Activated CD4-positive, alpha-beta T cell treated with anti-CD3 and anti-CD28 coated beads for 48 hours (primary cell): Measurements from ENCODE around the gene CAMTA1.

Experiments
- DNase-seq: peaks from one replicate; pipeline ENCODE4 v3.0.0-alpha.2; 2020

Gene CAMTA1

GRCh38 chr1:7476402-7476801 is 691.1 kb downstream of the CAMTA1 start:
- no peak for DNase-seq

- no peak for DNase-seq
Observed at GRCh38 chr1:7476861-7477547, 691.8 kb downstream of the CAMTA1 start.

- DNase-seq, result no peak
Observed at GRCh38 chr1:7477593-7477992, 692.3 kb downstream of the CAMTA1 start.

- no peak for DNase-seq
Observed at GRCh38 chr1:7478142-7478790, 693.0 kb downstream of the CAMTA1 start.

- peak; percentile 13 for DNase-seq
Observed at GRCh38 chr1:7478809-7479499, 693.7 kb downstream of the CAMTA1 start.

GRCh38 chr1:7479571-7479970 is 694.3 kb downstream of the CAMTA1 start:
- no peak for DNase-seq

GRCh38 chr1:7481194-7481593 is 695.9 kb downstream of the CAMTA1 start:
- no peak for DNase-seq

- DNase-seq, result no peak
Observed at GRCh38 chr1:7482077-7482476, 696.8 kb downstream of the CAMTA1 start.

GRCh38 chr1:7482772-7483495 is 697.7 kb downstream of the CAMTA1 start:
- no peak for DNase-seq

- no peak for DNase-seq
Observed at GRCh38 chr1:7483634-7484383, 698.6 kb downstream of the CAMTA1 start.

- no peak for DNase-seq
Observed at GRCh38 chr1:7485086-7485780, 700.0 kb downstream of the CAMTA1 start.

- DNase-seq, result no peak
Observed at GRCh38 chr1:7485826-7486225, 700.6 kb downstream of the CAMTA1 start.

GRCh38 chr1:7487766-7488474 is 702.7 kb downstream of the CAMTA1 start:
- no peak for DNase-seq

GRCh38 chr1:7488475-7488842 is 703.2 kb downstream of the CAMTA1 start:
- no peak for DNase-seq

GRCh38 chr1:7489586-7489985 is 704.3 kb downstream of the CAMTA1 start:
- DNase-seq, result no peak

- DNase-seq, result no peak
Observed at GRCh38 chr1:7490576-7490975, 705.3 kb downstream of the CAMTA1 start.

GRCh38 chr1:7491109-7491817 is 706.0 kb downstream of the CAMTA1 start:
- no peak for DNase-seq

- DNase-seq, result no peak
Observed at GRCh38 chr1:7491818-7492173, 706.5 kb downstream of the CAMTA1 start.

GRCh38 chr1:7493711-7494454 is 708.6 kb downstream of the CAMTA1 start:
- no peak for DNase-seq

GRCh38 chr1:7495962-7496361 is 710.7 kb downstream of the CAMTA1 start:
- no peak for DNase-seq
